DOHH2 (cell line): ENCODE data around the gene ZNF319.

Source experiments
- CTCF ChIP-seq: fragments of 200-600 bp; sonication (generic); IDR thresholded peaks from one replicate; pipeline ENCODE4 v1.5.1; 2014; ENCODE audit warnings: antibody characterized with exemption, mild to moderate bottlenecking, low read depth, low read length; ENCODE audit not compliant: poor library complexity, severe bottlenecking
- EZH2phosphoT487 ChIP-seq: fragments of 200-600 bp; sonication (generic); IDR thresholded peaks from 2 replicates; pipeline ENCODE4 v1.6.1; 2017; ENCODE audit warnings: borderline replicate concordance, mild to moderate bottlenecking, antibody characterized with exemption, low read length, moderate library complexity, mixed read lengths

GRCh38 chr16:57982385-57982784 lies 18.1 kb downstream of the ZNF319 start:
- TF ChIP-seq CTCF (no peak), EZH2phosphoT487 (no peak)
